Renal pelvis (tissue), 4 donors: ENCODE data around the gene TSSK2. TPM values are rescaled to one million over a fixed set of nuclear protein-coding genes. Genes with fewer than 3 reads are reported as not detected.

ENCODE experiments used
- DNase-seq: peaks from one replicate; pipeline ENCODE4 v3.0.0-alpha.2; 2013
- polyA plus RNA-seq, 3 donors: library from polyadenylated mRNA; unstranded; fragments of 120-200 nt; gene quantifications; one replicate each; pipeline ENCODE4 v1.2.1, GENCODE V29; 2013; ENCODE audit not compliant: insufficient read length in 3 of 3

TSSK2 gene
- polyA plus RNA-seq, 3 donors, result not detected

DNA sequence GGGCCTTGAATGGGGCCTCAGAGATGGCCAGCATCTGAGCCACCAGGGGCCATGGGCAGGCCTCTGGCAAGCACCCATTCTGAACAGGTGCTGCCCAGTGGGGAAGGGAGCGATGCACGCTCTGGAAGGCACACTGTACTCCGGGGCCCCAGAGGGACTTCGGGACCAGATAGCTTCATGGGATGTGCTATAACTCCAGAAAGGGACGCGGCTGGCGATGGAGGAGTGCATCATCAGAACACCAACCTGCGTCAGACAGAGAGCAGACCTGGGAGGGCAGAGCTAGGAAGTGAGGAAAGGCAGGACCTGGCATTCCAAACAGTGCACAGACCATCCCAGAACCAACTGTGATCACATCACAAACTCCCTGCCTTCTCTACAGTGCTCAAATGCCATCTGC is 25.7 kb upstream of the TSSK2 start:
- DNase-seq, result no peak

DNA sequence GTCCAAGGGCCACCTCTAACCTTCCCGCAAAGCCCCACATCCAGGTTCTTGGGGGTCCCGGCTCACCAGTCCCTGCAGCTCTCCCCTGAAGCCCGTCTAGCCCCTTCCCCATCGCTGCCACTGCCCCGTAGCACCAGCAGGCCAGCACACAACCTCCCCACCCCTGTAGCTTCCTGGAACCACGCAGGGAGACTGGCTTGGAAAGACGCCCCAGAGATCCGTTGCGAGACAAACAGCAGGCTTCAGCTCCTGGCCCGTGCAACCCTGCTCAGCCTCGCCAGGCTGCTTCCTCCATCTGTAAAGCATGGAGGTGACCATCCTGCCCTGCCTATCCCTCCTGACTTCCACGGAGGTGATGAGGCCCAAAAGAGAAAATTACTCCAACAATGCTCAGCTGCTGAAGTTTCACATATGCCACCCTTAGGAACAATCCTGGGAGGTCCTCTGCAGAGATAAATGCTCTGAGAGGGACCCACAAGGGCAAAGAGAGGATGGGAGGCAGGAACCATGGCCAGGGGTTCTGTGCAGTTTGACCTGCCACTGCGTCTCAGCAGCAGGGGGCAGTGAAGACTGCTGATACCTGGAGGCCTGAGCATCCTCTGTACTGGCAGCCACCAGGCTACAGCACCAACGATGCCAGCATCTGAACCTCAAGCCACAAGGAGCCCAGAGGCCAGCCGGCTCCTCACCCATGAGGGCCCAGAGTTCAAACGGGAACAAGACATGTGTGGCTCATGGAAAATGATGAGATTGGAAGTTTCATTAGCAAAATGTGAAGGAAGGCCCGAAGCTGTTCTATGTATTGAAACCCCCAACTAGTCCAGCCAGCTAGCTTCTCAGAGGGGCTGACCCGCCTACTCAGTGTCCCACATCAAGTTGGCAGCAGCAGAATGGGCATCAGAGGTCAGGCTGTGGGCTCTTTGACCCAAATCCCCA is 25.0 kb upstream of the TSSK2 start:
- DNase-seq, result no peak

- DNase-seq, result no peak
These were observed 24.0 kb upstream of the TSSK2 start for GRCh38 chr22:19106886-19107729.

- DNase-seq, result no peak
These were observed 23.4 kb upstream of the TSSK2 start for GRCh38 chr22:19107730-19108074.

DNA sequence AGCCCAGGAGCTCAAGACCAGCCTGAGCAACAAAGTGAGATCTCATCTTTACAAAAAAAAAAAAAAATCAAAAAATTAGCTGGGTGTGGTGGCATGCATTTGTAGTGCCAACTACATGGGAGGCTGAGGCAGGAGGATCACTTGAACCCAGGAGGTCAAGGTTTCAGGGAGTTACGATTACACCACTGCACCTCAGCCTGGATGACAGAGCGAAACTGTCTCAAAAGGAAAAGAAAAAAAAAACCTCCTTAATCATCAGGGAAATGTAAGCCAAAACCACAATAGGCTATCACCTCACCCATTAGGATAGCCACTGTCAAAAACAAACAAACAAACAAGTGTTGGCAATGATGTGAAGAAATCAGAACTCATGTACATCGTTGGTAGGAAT is 22.3 kb upstream of the TSSK2 start:
- no peak for DNase-seq

GRCh38 chr22:19109198-19110063 is 21.7 kb upstream of the TSSK2 start:
- DNase-seq, result no peak

DNA sequence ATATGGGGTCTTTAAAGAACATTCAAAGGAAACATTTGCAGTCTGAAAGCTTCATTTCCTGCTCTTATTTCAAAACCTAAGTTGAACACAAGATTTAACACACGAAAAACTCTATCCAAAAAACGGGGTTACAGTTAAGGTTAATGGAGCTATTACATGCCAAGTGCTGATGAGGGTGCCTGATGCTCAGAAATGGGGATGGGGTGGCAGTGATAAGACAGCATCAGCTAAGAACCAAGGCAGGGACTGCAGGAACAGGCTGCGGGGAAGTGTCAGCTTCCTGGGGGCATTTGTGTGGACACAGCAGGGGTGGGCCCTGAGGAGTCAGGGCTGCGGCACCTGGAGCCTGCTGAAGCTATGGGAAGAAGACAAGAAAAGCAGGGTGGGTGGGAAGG is 21.0 kb upstream of the TSSK2 start:
- DNase-seq, result no peak

DNA sequence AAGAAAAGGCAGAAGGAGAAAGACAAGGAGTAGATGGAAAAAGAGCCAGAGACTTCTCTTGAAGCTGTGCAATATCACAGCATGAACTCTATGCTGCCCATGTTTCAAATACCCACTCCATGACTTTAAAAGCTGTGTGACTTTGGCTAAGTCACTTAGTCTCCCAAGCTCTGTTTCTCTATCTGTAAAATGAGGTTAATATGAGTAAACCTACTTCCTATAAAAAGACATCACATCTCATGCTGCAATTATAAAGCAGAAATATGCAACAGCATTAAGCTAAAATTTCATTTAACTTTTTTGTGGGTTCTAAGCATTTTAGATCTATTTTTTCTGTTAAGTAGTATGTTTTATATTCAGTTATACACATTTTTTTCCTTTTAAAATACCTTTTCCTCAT is 20.5 kb upstream of the TSSK2 start:
- DNase-seq, result no peak

- no peak for DNase-seq
These were observed 20.0 kb upstream of the TSSK2 start for GRCh38 chr22:19111140-19111539.

GRCh38 chr22:19111584-19111983 is 19.5 kb upstream of the TSSK2 start:
- no peak for DNase-seq

GRCh38 chr22:19113429-19113828 is 17.7 kb upstream of the TSSK2 start:
- no peak for DNase-seq

DNA sequence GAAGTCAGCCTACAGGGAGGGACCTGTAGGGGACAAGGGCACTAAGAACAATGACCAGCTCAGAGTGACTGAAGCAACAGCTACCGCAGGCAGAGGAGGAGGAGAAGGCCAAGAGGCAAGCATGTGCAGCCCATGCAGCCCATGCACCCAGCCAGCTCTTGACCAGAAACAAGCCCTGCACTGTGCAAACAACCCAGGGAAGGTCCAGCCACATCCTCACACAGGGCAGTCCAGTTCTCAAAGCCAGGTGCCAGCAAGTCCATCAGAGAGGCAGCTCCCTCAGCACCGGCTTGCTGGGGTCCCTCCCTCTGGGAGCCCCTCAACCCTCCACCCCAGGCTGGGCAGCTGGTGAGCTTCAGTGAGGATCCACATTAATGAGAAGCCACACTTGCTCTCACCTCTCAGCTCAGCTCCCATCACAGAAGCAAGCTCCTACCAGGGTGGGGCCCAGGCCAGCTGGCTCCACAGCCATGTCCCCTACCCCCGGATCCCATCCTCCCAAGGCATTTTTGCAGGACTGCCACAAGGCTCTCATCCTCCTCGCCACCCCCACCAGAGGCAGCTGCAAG is 16.0 kb upstream of the TSSK2 start:
- no peak for DNase-seq

GRCh38 chr22:19115628-19116027 is 15.5 kb upstream of the TSSK2 start:
- no peak for DNase-seq

DNA sequence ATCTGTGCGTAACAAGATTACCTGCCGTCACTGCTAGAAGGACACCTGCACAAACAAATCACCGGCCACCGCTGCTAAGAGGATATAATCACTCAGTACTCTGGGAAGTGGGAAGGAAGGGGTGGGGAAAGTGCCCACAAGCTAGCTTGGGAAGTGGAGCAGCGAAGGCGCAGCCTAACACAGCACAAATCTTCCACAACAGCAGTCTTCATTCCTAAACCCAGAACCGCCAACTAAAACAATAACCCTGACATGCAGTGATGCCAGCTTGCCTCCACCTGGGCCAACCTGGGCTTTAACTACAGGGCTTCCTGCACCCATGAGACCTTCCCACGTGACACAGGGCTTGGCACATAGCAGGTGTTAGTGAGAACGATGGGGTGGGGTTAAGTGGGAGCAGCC is 14.0 kb upstream of the TSSK2 start:
- no peak for DNase-seq

- no peak for DNase-seq
These were observed 12.7 kb upstream of the TSSK2 start for GRCh38 chr22:19118329-19118880.

GRCh38 chr22:19119949-19120348 is 11.2 kb upstream of the TSSK2 start:
- DNase-seq, result no peak

GRCh38 chr22:19120829-19121630 is 10.1 kb upstream of the TSSK2 start:
- peak; percentile 46 for DNase-seq

DNA sequence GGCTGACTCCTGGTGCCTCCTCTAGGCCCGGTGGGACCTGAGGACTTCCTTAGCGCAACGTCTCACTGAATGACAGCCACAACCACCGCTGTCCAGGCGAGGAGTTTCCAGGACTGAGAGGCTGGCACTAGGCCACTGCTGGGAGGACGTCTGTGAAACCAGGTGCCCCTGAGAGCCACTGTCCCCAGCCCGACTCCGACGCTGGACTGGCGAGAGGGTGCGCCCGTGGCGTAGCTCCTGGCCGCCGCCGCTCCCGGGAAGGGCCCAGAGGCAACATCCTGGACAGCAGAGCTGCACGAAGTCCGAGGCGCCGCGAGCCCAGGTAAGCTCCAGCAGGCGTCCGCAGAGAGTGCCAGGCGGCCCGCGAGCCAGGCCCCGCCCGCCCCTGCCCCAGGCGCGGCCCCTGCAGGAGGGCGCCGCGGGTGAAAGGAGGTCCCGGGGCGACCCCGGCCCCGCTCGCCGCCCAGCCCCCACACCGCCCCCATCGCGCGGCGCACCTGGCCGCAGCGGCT is 9.4 kb upstream of the TSSK2 start:
- DNase-seq, result peak; percentile 30

GRCh38 chr22:19122143-19122751 is 8.9 kb upstream of the TSSK2 start, which contains the start of gene DGCR2:
Gene DGCR2 (minus strand): TSS chr22:19122412. CDS start chr22:19122206, 206 bp downstream.
- DNase-seq, result peak; percentile 97
